GM06990 (cell line): Measurements from ENCODE around the gene CTRB2.

Source experiments
- DNase-seq: peaks from one replicate; pipeline ENCODE4 v3.0.0-alpha.2; 2011; ENCODE audit not compliant: insufficient read length; ENCODE audit errors: extremely low read depth
- H3K27me3 ChIP-seq: replicated peaks from 2 replicates; pipeline ENCODE4 v1.6.0; 2011; ENCODE audit warnings: low read length; ENCODE audit not compliant: control insufficient read depth, insufficient read depth
- H3K36me3 ChIP-seq: 2 replicates; pipeline ENCODE4 v1.5.1; 2011; ENCODE audit warnings: low read length; ENCODE audit not compliant: control insufficient read depth, insufficient read depth
- H3K4me3 ChIP-seq: replicated peaks from 2 replicates; pipeline ENCODE4 v1.5.1; 2011; ENCODE audit warnings: low read depth, mild to moderate bottlenecking, control low read depth, low read length
- TF ChIP-seq, protein P1 (sequence below): IDR thresholded peaks from 2 replicates; pipeline ENCODE4 v1.5.1; 2011; ENCODE audit warnings: low read length, control low read depth, mild to moderate bottlenecking, inconsistent platforms; ENCODE audit not compliant: insufficient read depth, poor library complexity, severe bottlenecking

CTRB2 gene

GRCh38 chr16:75204410-75204758 lies 2.6 kb downstream of the CTRB2 start:
- no peak overlapping the region for H3K4me3 ChIP-seq
- H3K27me3 ChIP-seq: no peaks in the 10 kb centered on the region
- TF ChIP-seq, protein P1, sequence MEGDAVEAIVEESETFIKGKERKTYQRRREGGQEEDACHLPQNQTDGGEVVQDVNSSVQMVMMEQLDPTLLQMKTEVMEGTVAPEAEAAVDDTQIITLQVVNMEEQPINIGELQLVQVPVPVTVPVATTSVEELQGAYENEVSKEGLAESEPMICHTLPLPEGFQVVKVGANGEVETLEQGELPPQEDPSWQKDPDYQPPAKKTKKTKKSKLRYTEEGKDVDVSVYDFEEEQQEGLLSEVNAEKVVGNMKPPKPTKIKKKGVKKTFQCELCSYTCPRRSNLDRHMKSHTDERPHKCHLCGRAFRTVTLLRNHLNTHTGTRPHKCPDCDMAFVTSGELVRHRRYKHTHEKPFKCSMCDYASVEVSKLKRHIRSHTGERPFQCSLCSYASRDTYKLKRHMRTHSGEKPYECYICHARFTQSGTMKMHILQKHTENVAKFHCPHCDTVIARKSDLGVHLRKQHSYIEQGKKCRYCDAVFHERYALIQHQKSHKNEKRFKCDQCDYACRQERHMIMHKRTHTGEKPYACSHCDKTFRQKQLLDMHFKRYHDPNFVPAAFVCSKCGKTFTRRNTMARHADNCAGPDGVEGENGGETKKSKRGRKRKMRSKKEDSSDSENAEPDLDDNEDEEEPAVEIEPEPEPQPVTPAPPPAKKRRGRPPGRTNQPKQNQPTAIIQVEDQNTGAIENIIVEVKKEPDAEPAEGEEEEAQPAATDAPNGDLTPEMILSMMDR: no peak
- DNase-seq: no peak
- no peaks in the 10 kb centered on the region for H3K36me3 ChIP-seq

GRCh38 chr16:75203667-75204409 lies 3.1 kb downstream of the CTRB2 start:
- TF ChIP-seq, protein P1: no peak
- no peaks in the 10 kb centered on the region for H3K27me3 ChIP-seq

DNA sequence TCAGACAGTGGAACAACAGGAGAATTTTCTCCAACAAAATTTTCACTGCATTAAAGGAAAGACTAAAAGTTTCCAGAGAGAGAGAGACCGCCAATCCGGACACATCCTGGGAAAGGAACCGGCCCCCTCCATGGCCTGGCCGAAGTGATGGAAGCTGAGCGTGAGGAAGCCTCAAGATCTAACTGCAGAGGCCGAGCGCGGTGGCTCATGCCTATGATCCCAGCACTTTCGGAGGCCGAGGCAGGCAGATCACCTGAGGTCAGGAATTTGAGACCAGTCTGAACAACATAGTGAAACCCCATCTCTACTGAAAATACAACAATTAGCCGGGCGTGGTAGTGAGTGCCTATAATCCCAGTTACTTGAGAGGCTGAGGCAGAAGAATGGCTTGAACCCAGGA lies 3.9 kb downstream of the CTRB2 start:
- TF ChIP-seq, protein P1: no peak
- no peak for DNase-seq
- no peaks in the 10 kb centered on the region for H3K36me3 ChIP-seq

More at GRCh38 chr16:75203667-75204409, 3.1 kb downstream of the CTRB2 start:
- Histone ChIP-seq H3K36me3 (no peaks in the 10 kb centered on the region), H3K4me3 (no peak overlapping the region)
- DNase-seq: no peak

DNA sequence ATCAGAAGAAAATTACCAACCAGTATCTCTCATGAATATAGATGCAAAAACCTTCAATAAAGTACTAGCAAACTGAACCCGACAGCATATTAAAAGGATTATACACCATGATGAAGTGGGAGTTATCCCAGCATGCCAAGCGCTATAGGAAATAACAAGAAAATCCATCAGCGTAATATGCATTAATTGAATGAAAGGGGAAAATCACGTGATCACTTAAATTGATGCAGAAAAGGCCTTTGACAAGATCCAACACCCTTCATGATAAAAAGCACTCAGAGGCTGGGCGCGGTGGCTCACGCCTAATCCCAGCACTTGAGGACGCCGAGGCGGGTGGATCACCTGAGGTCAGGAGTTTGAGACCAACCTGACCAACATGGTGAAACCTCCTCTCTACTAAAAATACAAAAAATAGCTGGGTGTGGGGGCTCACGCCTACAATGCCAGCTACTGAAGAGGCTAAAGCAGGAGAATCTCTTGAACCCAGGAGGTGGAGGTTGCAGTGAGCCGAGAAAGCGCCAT lies 4.8 kb downstream of the CTRB2 start:
- H3K4me3 ChIP-seq: no peak overlapping the region
- TF ChIP-seq, protein P1: no peak
- DNase-seq: no peak
- H3K36me3 ChIP-seq: no peaks in the 10 kb centered on the region
- no peaks in the 10 kb centered on the region for H3K27me3 ChIP-seq

More for the DNA sequence above, 3.9 kb downstream of the CTRB2 start:
- Histone ChIP-seq H3K27me3 (no peaks in the 10 kb centered on the region), H3K4me3 (no peak overlapping the region)

DNA sequence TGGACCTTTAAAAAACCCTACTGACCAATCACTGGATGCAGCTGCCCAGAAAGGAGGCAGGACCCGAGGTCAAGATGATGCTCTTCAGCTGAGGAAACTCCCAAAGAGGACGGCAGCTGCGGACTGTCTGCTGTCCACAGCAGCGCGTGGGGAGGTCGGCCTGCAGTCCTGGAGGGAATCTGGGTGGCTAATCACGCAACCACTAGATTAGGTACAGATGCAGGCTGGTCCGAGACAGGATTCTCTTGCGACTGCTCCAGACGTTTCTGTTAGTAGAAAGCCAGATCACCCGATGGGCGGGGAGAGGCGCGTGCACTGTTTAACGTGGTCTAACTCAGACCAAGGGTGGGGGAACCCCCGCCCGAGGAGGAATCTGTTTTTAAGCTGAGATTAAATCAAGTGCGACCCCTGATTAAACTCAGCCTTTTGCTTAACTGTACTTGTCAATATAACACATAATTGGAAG lies 8.8 kb downstream of the CTRB2 start:
- Histone ChIP-seq H3K36me3 (no peaks in the 10 kb centered on the region), H3K27me3 (no peaks in the 10 kb centered on the region; the same call in 1 of the 2 replicates), H3K4me3 (no peak overlapping the region)
- DNase-seq: no peak
- TF ChIP-seq, protein P1: no peak
